ENCODE results near the gene HYAL3.

Gene HYAL3

DNA sequence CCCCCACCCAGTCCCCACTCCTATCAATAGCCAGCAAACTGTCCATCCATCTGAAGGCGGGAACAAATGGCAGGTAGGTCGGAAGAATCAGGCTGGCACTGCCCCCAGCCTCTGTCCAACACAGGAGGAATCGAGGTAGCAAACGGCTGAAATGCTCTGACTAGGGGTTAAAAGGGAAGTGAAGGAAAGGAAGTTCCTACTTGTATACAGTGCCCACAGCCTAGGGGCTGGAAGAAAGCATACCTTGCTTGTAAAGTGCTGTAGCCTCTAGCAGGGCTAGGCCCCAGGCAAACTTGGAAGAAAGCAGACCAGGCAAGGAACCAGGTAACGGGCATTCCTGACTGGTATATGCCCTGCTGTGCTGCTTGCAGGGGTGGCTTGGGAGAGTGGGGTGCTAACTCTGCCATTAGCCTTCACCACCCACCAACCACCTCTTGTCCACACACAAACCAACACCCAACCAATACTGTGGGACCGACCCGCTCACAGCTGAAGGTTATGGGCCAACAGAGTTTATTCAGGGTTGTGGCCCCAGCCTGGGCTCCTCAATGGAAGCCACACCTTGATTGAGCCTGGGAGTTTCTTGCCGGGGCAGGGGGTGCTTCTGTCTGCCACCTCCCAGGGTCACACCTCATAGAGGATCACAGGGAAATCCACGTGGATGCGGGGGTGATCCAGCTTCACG, 26.4 kb upstream of the HYAL3 start:
- TF ChIP-seq CTCF (IDR thresholded peaks at IDR 0.05) = no peak

GRCh38 chr3:50325113-50325480, 25.9 kb upstream of the HYAL3 start:
- no peak for TF ChIP-seq CTCF (IDR thresholded peaks at IDR 0.05)

DNA sequence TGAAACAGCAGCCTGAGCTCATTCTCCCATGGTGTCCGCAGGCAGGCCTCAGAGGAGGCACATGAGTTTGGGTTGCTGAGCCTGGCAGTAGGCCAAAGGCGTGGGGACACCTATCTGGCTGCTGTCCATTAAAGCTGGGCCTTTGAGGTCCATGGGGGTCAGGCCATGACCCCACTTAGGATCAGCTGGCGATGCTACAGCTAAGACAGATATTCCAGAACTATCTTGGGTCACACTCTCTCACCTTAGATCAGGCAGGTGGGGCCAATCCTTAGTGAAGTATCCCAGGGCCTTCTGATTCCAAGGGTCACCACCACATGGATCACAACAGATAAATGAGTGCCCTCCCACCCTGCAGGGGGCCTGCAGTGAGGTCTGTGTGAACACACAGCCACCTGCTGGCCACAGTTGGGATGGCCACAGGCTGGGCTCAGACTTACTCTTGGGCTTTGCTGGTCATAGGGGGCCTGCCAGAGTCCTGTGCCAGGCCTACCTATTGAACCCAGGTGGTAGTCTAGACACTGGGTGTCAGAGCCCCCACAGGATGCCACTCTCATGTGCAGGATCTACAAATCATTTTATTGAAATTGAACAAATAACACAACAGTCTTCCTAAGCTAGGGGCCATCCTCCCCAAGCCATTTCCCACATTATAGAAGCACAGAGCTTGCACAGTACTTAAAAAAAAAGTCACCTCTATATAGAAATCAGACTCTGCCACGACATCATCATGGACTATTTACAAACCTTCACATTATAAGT, 25.3 kb upstream of the HYAL3 start:
- TF ChIP-seq CTCF (IDR thresholded peaks at IDR 0.05) = peak; percentile 91

DNA sequence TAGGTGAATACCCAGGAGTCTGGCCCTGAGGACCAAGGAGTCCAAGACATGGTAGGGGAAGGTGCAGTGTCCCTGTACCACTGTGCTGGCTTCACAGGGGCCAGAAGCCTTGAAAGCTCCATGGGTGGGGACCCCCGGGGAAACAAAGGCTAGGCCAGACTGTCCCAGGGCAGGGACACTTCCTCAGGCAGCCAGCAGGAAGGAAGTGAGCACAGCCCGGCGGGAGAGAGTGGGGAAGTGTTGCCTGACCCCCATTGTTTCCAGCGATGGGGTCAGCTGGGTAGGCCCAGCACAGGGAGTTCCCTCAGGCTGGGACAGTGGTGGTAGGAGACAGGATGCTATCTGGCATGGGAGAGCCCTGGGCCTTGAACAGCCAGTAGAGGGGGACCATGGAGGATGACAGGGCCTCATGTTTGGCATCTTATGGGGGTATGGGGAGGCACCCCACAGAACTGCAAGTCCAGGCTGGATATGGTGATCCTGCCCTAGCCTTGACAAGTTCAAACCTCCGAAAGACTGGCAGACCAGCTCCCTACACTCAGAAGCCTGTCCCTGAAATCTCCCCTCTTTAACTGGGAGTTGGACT, 24.5 kb upstream of the HYAL3 start:
- no peak for TF ChIP-seq CTCF (IDR thresholded peaks at IDR 0.05)

GRCh38 chr3:50323092-50323600, 23.9 kb upstream of the HYAL3 start:
- TF ChIP-seq CTCF (IDR thresholded peaks at IDR 0.05) = no peak

- TF ChIP-seq CTCF (IDR thresholded peaks at IDR 0.05) = no peak
Measured at GRCh38 chr3:50322386-50323091, 23.3 kb upstream of the HYAL3 start, which contains the start of gene HYAL2. TSS of gene HYAL2 (minus strand) at chr3:50322745. CDS start at chr3:50320489, 2,256 bp downstream.

DNA sequence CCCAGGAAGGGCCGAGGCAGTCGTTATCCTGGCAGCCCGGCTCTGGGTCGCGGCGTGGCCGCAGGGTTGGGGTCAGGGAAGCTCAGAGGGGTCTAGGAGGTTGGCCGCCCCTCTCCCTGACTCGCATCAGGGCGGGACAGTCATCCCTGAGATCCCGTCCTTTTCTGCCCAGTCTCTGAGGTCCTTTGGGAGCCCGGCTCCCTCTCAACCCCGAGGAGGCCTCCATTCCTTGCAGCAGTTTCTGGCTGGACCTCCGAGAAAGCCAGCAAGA, 22.8 kb upstream of the HYAL3 start:
- no peak for TF ChIP-seq CTCF (IDR thresholded peaks at IDR 0.05)
